GM10266 (cell line): ENCODE measurements around the gene ANKRD13D.
"Not testable (repeated sequence)": the region's sequence is repeated elsewhere in the genome, so short reads cannot be mapped to it uniquely, and the experiment has no call there.

Source experiments
- DNase-seq: peaks from one replicate; pipeline ENCODE4 v3.0.0; 2012; ENCODE audit errors: extremely low spot score
- CTCF ChIP-seq: IDR thresholded peaks from 2 replicates; pipeline ENCODE4 v1.5.1; 2012; ENCODE audit warnings: mild to moderate bottlenecking, low read depth; ENCODE audit not compliant: control insufficient read depth, insufficient read depth; ENCODE audit errors: missing control alignments

Gene ANKRD13D

GRCh38 chr11:67314218-67314617 is 25.1 kb downstream of the ANKRD13D start:
- DNase-seq, result no peak
- no peak for TF ChIP-seq CTCF

- DNase-seq, result peak; percentile 10
- TF ChIP-seq CTCF, result no peak
Observed at GRCh38 chr11:67315325-67315909, 26.3 kb downstream of the ANKRD13D start.

GRCh38 chr11:67316882-67317204 is 27.7 kb downstream of the ANKRD13D start:
- no peak for TF ChIP-seq CTCF
- no peak for DNase-seq

GRCh38 chr11:67317205-67317887 is 28.2 kb downstream of the ANKRD13D start:
- DNase-seq, result peak; percentile 99
- TF ChIP-seq CTCF, result peak; percentile 96

GRCh38 chr11:67317888-67318555 is 28.9 kb downstream of the ANKRD13D start:
- TF ChIP-seq CTCF, result no peak
- DNase-seq, result no peak

GRCh38 chr11:67318876-67319275 is 29.8 kb downstream of the ANKRD13D start:
- DNase-seq, result not testable (repeated sequence)

- no peak for TF ChIP-seq CTCF
- no peak for DNase-seq
Observed at GRCh38 chr11:67320011-67320410, 30.9 kb downstream of the ANKRD13D start.
